GM13976 (cell line): ENCODE measurements around the gene CAB39L.

ENCODE experiments used
- DNase-seq: peaks from one replicate; pipeline ENCODE4 v3.0.0; 2012; ENCODE audit warnings: low spot score
- in situ Hi-C: fragments of 300-500 bp; cut with MboI; formaldehyde crosslinking; loops from one replicate; pipeline ENCODE4 v1.12.0; 2022; ENCODE audit warnings: low sequenced_read_pairs, mixed read lengths, inconsistent platforms; ENCODE audit not compliant: unreplicated experiment
- TF ChIP-seq, protein P1 (sequence below): IDR thresholded peaks from 2 replicates; pipeline ENCODE4 v1.5.1; 2012; ENCODE audit warnings: borderline replicate concordance, mild to moderate bottlenecking; ENCODE audit not compliant: insufficient read depth; ENCODE audit errors: extremely low read depth, missing control alignments, control extremely low read depth

Gene CAB39L

DNA sequence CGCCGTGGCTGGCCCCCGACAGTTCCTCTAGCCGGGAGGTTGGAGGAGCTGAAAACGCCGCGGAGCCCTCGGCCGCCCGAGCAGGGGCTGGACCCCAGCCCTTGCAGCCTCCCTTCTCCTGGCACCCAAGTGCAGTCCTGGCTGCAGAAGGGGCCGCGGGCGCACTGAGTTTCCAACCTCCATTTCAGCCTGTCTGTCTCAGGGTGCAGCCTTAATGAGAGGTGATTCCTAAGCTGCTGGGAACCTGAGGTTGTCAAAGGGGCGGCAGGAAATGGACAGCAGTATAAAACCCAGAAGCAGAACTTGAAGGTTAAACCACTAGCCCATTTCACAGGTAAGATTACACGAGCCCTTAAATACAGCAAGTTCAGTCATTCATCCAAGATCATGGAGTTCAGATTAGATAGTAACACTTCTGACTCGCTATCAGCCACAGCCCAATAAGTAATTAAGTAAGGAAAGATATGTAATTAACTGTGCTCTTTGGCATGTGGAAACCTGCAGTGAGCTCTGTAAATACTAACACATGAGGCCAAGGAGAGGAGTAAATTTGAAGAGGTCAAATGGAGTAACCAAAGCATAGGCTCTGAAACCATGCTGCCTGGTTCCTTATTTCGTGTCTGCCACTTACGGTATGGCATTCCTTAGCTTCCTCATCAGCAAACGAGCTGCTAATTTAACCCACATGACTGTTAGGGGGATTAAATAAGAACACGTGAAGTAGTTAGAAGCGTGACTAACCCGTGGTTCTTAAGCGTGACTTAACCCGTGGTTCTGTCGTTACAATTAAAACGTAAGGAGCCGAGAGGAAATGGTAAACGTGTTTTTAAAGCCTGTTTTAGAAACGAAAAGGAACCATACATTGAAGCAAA is 896 bp upstream of the CAB39L start:
- peak; percentile 32 for DNase-seq
- TF ChIP-seq, protein P1, sequence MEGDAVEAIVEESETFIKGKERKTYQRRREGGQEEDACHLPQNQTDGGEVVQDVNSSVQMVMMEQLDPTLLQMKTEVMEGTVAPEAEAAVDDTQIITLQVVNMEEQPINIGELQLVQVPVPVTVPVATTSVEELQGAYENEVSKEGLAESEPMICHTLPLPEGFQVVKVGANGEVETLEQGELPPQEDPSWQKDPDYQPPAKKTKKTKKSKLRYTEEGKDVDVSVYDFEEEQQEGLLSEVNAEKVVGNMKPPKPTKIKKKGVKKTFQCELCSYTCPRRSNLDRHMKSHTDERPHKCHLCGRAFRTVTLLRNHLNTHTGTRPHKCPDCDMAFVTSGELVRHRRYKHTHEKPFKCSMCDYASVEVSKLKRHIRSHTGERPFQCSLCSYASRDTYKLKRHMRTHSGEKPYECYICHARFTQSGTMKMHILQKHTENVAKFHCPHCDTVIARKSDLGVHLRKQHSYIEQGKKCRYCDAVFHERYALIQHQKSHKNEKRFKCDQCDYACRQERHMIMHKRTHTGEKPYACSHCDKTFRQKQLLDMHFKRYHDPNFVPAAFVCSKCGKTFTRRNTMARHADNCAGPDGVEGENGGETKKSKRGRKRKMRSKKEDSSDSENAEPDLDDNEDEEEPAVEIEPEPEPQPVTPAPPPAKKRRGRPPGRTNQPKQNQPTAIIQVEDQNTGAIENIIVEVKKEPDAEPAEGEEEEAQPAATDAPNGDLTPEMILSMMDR, result no peak
- in situ Hi-C loops, result no loop called here

DNA sequence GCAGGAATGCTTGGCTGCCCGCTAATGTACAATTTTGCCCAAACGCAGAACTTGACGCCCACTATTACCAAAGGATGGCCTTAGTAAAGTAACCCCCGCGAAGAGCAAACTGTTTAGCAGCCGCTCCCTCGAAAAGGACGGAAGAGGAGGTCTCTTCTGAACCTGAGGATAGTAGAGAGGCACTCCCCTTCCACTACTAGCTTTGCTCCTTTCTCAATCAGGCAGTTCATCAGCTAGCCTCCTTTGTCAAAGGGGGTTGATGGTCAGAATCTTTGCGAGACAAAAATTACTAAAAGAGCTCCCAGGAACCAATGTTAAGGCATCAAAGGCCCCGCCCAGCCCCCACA is 534 bp downstream of the CAB39L start:
- in situ Hi-C loops, result no loop called here
- peak; percentile 27 for DNase-seq
- TF ChIP-seq, protein P1, result no peak

GRCh38 chr13:49441846-49442245 is 2.0 kb downstream of the CAB39L start:
- DNase-seq, result no peak
- TF ChIP-seq, protein P1, result no peak
- in situ Hi-C loops, result no loop called here

GRCh38 chr13:49441312-49441711 is 2.6 kb downstream of the CAB39L start:
- TF ChIP-seq, protein P1, result no peak
- DNase-seq, result no peak
- in situ Hi-C loops, result no loop called here

- DNase-seq, result no peak
- TF ChIP-seq, protein P1, result no peak
- in situ Hi-C loops, result no loop called here
These were observed 4.3 kb downstream of the CAB39L start for GRCh38 chr13:49439609-49440008.

DNA sequence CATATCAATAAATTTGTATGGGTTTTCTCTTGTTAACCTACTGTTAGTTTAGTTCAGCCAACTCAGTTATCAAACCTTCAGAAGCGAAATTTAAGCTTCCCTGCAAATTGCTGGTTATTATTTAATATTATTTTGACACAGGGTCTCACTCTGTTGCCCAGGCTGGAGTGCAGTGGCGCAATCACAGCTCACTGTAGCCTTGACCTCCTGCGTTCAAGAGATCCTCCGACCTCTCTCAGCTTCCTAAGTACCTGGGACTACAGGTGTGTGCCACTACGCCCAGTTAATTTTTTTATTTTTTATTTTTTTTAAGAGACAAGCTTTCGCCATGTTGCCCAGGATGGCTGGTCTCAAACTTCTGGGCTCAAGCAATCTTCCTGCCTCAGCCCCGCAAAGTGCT is 6.2 kb downstream of the CAB39L start:
- in situ Hi-C loops, result no loop called here
- TF ChIP-seq, protein P1, result no peak
- no peak for DNase-seq
